CD8-positive, alpha-beta memory T cell (primary cell): ENCODE data around the gene ANO2. TPM values are rescaled to one million over a fixed set of nuclear protein-coding genes. Genes with fewer than 3 reads are reported as not detected.

Experiments used
- CTCF ChIA-PET: fragments of 350-600 bp; sonication (Branson Sonifier 250); formaldehyde crosslinking; loops from one replicate; lab custom pipeline; 2021; ENCODE audit warnings: antibody characterized with exemption; lab: Charles Lee
- POLR2A ChIA-PET: fragments of 350-600 bp; sonication (Branson Sonifier 250); formaldehyde crosslinking; loops from one replicate; lab custom pipeline; 2021; ENCODE audit warnings: antibody characterized with exemption; lab: Charles Lee
- DNase-seq, 5 donors: peaks; one replicate each; pipeline versions ENCODE4 v3.0.0 to v3.0.0-alpha.2; 2020 to 2022; ENCODE audit warnings: mixed read lengths in 1 of 5
- H3K27ac ChIP-seq: one replicate; pipeline ENCODE4 v1.7.0; 2013; ENCODE audit warnings: low read depth, mild to moderate bottlenecking, low read length, moderate library complexity
- H3K27me3 ChIP-seq: 2 replicates; pipeline ENCODE4 v1.7.0; 2013; ENCODE audit warnings: low read length, mild to moderate bottlenecking; ENCODE audit not compliant: insufficient read depth, poor library complexity, severe bottlenecking
- H3K36me3 ChIP-seq: 2 replicates; pipeline ENCODE4 v1.7.0; 2013; ENCODE audit warnings: mild to moderate bottlenecking, low read length, moderate library complexity; ENCODE audit not compliant: insufficient read depth
- H3K4me1 ChIP-seq: 2 replicates; pipeline ENCODE4 v1.7.0; 2013; ENCODE audit warnings: mild to moderate bottlenecking, low read length, moderate library complexity; ENCODE audit not compliant: insufficient read depth
- H3K4me3 ChIP-seq: 2 replicates; pipeline ENCODE4 v1.7.0; 2013; ENCODE audit warnings: mild to moderate bottlenecking, low read length
- H3K9me3 ChIP-seq: 2 replicates; pipeline ENCODE4 v1.7.0; 2013; ENCODE audit warnings: mild to moderate bottlenecking, low read length
- H3K27ac Mint-ChIP-seq, 8 donors: one replicate each; pipeline ENCODE4 v1.8.0; 2020 to 2021; ENCODE audit warnings: mixed read lengths in 8 of 8, mild to moderate bottlenecking in 6 of 8, inconsistent platforms in 3 of 8, moderate library complexity in 3 of 8
- H3K27me3 Mint-ChIP-seq, 2 donors: one replicate each; pipeline ENCODE4 v1.8.0; 2020 to 2021; ENCODE audit warnings: mixed read lengths in 2 of 2, mild to moderate bottlenecking in 1 of 2, moderate library complexity in 1 of 2
- H3K36me3 Mint-ChIP-seq, 3 donors: one replicate each; pipeline ENCODE4 v1.8.0; 2020 to 2021; ENCODE audit warnings: mixed read lengths in 3 of 3, inconsistent platforms in 1 of 3, mild to moderate bottlenecking in 1 of 3
- H3K4me1 Mint-ChIP-seq, 3 donors: one replicate each; pipeline ENCODE4 v1.8.0; 2020 to 2021; ENCODE audit warnings: mixed read lengths in 3 of 3, inconsistent platforms in 1 of 3, mild to moderate bottlenecking in 1 of 3
- H3K4me3 Mint-ChIP-seq, 7 donors: one replicate each; pipeline ENCODE4 v1.8.0; 2020 to 2021; ENCODE audit warnings: mixed read lengths in 7 of 7, mild to moderate bottlenecking in 6 of 7, moderate library complexity in 4 of 7, inconsistent platforms in 2 of 7
- H3K9me3 Mint-ChIP-seq, 5 donors: one replicate each; pipeline ENCODE4 v1.8.0; 2020 to 2022; ENCODE audit warnings: mixed read lengths in 5 of 5, mild to moderate bottlenecking in 3 of 5, moderate library complexity in 2 of 5, inconsistent platforms in 1 of 5
- polyA plus RNA-seq: library from polyadenylated mRNA; unstranded; fragments of 300-500 nt; fragmentation: Illumina TruSeq; gene quantifications from one replicate; pipeline ENCODE4 v1.2.3, GENCODE V29; 2021
- total RNA-seq, 2 experiments: library from RNA; stranded (reverse); gene quantifications; one replicate each; pipeline ENCODE4 v1.2.3, GENCODE V29; 2021

The ANO2 gene
- total and polyA plus RNA-seq, 3 experiments from 2014 or later = not detected

GRCh38 chr12:5872745-5873144, 72.3 kb downstream of the ANO2 start:
- no peaks in the 10 kb centered on the region for H3K36me3 Mint-ChIP-seq
- no peak for DNase-seq
- CTCF ChIA-PET = no interaction called here
- no peak overlapping the region for H3K4me3 Mint-ChIP-seq
- no peaks in the 10 kb centered on the region for H3K4me1 Mint-ChIP-seq
- POLR2A ChIA-PET = no interaction called here
- Histone ChIP-seq H3K36me3 (no peaks in the 10 kb centered on the region), H3K4me1 (no peaks in the 10 kb centered on the region), H3K4me3 (no peak overlapping the region), H3K9me3 (no peaks in the 10 kb centered on the region), H3K27ac (no peak overlapping the region), H3K27me3 (no peaks in the 10 kb centered on the region)
- H3K9me3 Mint-ChIP-seq = no peaks in the 10 kb centered on the region
- no peak overlapping the region for H3K27ac Mint-ChIP-seq
- peaks cover 9 to 22% of the 10 kb centered on the region in 2 donors for H3K27me3 Mint-ChIP-seq

- H3K27ac Mint-ChIP-seq = no peak overlapping the region
- H3K4me1 Mint-ChIP-seq = no peaks in the 10 kb centered on the region
- H3K27ac ChIP-seq = no peak overlapping the region
- H3K9me3 ChIP-seq = no peaks in the 10 kb centered on the region
- no peaks in the 10 kb centered on the region for H3K36me3 Mint-ChIP-seq
- ChIA-PET POLR2A (no interaction called here), CTCF (no interaction called here)
- H3K27me3 ChIP-seq = no peaks in the 10 kb centered on the region
- no peak overlapping the region for H3K4me3 ChIP-seq
- no peaks in the 10 kb centered on the region for H3K36me3 ChIP-seq
- no peaks in the 10 kb centered on the region for H3K9me3 Mint-ChIP-seq
- H3K4me3 Mint-ChIP-seq = no peak overlapping the region
- H3K4me1 ChIP-seq = no peaks in the 10 kb centered on the region
- DNase-seq = no peak
- peaks cover 9 to 15% of the 10 kb centered on the region in 2 donors for H3K27me3 Mint-ChIP-seq
Observed at GRCh38 chr12:5871741-5872140, 73.3 kb downstream of the ANO2 start.

GRCh38 chr12:5870183-5870582, 74.9 kb downstream of the ANO2 start:
- H3K4me1 ChIP-seq = no peaks in the 10 kb centered on the region
- H3K27ac Mint-ChIP-seq = no peak overlapping the region
- no peak overlapping the region for H3K4me3 ChIP-seq
- H3K36me3 Mint-ChIP-seq = no peaks in the 10 kb centered on the region
- CTCF ChIA-PET = no interaction called here
- peaks cover 7 to 9% of the 10 kb centered on the region in 2 donors for H3K27me3 Mint-ChIP-seq
- H3K4me3 Mint-ChIP-seq = no peak overlapping the region
- no peak overlapping the region for H3K27ac ChIP-seq
- H3K4me1 Mint-ChIP-seq = no peaks in the 10 kb centered on the region
- H3K36me3 ChIP-seq = no peaks in the 10 kb centered on the region
- POLR2A ChIA-PET = no interaction called here
- DNase-seq = no peak
- no peaks in the 10 kb centered on the region for H3K9me3 ChIP-seq
- H3K9me3 Mint-ChIP-seq = no peaks in the 10 kb centered on the region
- H3K27me3 ChIP-seq = no peaks in the 10 kb centered on the region

- Mint-ChIP-seq H3K4me1 (no peaks in the 10 kb centered on the region), H3K9me3 (no peaks in the 10 kb centered on the region), H3K27me3 (peaks cover 0 to 4% of the 10 kb centered on the region in 2 donors), H3K4me3 (peak overlapping the region in 1 of 7 donors; percentile 25), H3K36me3 (no peaks in the 10 kb centered on the region), H3K27ac (no peak overlapping the region)
- Histone ChIP-seq H3K27ac (no peak overlapping the region), H3K36me3 (no peaks in the 10 kb centered on the region), H3K27me3 (no peaks in the 10 kb centered on the region), H3K4me3 (no peak overlapping the region), H3K4me1 (no peaks in the 10 kb centered on the region), H3K9me3 (no peaks in the 10 kb centered on the region)
- CTCF ChIA-PET = no interaction called here
- POLR2A ChIA-PET = no interaction called here
- no peak for DNase-seq
Observed at GRCh38 chr12:5868625-5869295, 76.3 kb downstream of the ANO2 start.

GRCh38 chr12:5865397-5865796, 79.7 kb downstream of the ANO2 start:
- Histone ChIP-seq H3K27ac (no peak overlapping the region), H3K27me3 (no peaks in the 10 kb centered on the region), H3K9me3 (no peaks in the 10 kb centered on the region), H3K36me3 (no peaks in the 10 kb centered on the region), H3K4me1 (no peaks in the 10 kb centered on the region), H3K4me3 (no peak overlapping the region)
- Mint-ChIP-seq H3K4me1 (no peaks in the 10 kb centered on the region), H3K36me3 (no peaks in the 10 kb centered on the region), H3K9me3 (no peaks in the 10 kb centered on the region), H3K4me3 (no peak overlapping the region), H3K27me3 (peaks cover 0 to 4% of the 10 kb centered on the region in 2 donors), H3K27ac (no peak overlapping the region)
- DNase-seq = no peak
- ChIA-PET POLR2A (no interaction called here), CTCF (no interaction called here)

- ChIA-PET POLR2A (no interaction called here), CTCF (no interaction called here)
- Mint-ChIP-seq H3K4me3 (no peak overlapping the region), H3K4me1 (no peaks in the 10 kb centered on the region), H3K27me3 (peaks cover 0 to 4% of the 10 kb centered on the region in 2 donors), H3K27ac (no peak overlapping the region), H3K36me3 (no peaks in the 10 kb centered on the region), H3K9me3 (no peaks in the 10 kb centered on the region)
- Histone ChIP-seq H3K27me3 (no peaks in the 10 kb centered on the region), H3K36me3 (no peaks in the 10 kb centered on the region), H3K4me1 (no peaks in the 10 kb centered on the region), H3K9me3 (no peaks in the 10 kb centered on the region), H3K27ac (no peak overlapping the region), H3K4me3 (no peak overlapping the region)
- DNase-seq = no peak
Observed at GRCh38 chr12:5864972-5865371, 80.1 kb downstream of the ANO2 start.

- H3K27ac ChIP-seq = no peak overlapping the region
- POLR2A ChIA-PET = no interaction called here
- Mint-ChIP-seq H3K4me1 (no peaks in the 10 kb centered on the region), H3K36me3 (no peaks in the 10 kb centered on the region), H3K4me3 (no peak overlapping the region), H3K27ac (no peak overlapping the region), H3K9me3 (no peaks in the 10 kb centered on the region), H3K27me3 (peaks cover 0 to 4% of the 10 kb centered on the region in 2 donors)
- CTCF ChIA-PET = no interaction called here
- no peaks in the 10 kb centered on the region for H3K9me3 ChIP-seq
- no peak for DNase-seq
- H3K4me3 ChIP-seq = no peak overlapping the region
- H3K4me1 ChIP-seq = no peaks in the 10 kb centered on the region
- H3K27me3 ChIP-seq = no peaks in the 10 kb centered on the region
- no peaks in the 10 kb centered on the region for H3K36me3 ChIP-seq
Observed at GRCh38 chr12:5864301-5864700, 80.8 kb downstream of the ANO2 start.

GRCh38 chr12:5861416-5861815, 83.6 kb downstream of the ANO2 start:
- H3K4me1 Mint-ChIP-seq = no peaks in the 10 kb centered on the region
- H3K9me3 Mint-ChIP-seq = no peaks in the 10 kb centered on the region
- ChIA-PET POLR2A (no interaction called here), CTCF (no interaction called here)
- H3K27ac Mint-ChIP-seq = no peak overlapping the region
- no peaks in the 10 kb centered on the region for H3K36me3 Mint-ChIP-seq
- H3K27me3 Mint-ChIP-seq = peaks cover 1 to 7% of the 10 kb centered on the region in 2 donors
- no peaks in the 10 kb centered on the region for H3K27me3 ChIP-seq
- no peak overlapping the region for H3K27ac ChIP-seq
- H3K4me3 ChIP-seq = no peak overlapping the region
- H3K4me1 ChIP-seq = no peaks in the 10 kb centered on the region
- no peaks in the 10 kb centered on the region for H3K9me3 ChIP-seq
- H3K36me3 ChIP-seq = no peaks in the 10 kb centered on the region
- H3K4me3 Mint-ChIP-seq = no peak overlapping the region
- DNase-seq = no peak
